Keratinocyte (primary cell): ENCODE measurements around the gene CSRNP2.
"Not testable (repeated sequence)": the region's sequence is repeated elsewhere in the genome, so short reads cannot be mapped to it uniquely, and the experiment has no call there.

Source experiments
- CTCF ChIP-seq, 3 experiments: IDR thresholded peaks in 1 of 3; conservative IDR thresholded peaks in 1 of 3; optimal IDR thresholded peaks in 1 of 3; 2 replicates in 2 of 3; 3 replicates in 1 of 3; pipeline versions ENCODE3 to v1.5.1; 2011; ENCODE audit warnings: low read length in 3 of 3, mild to moderate bottlenecking in 3 of 3, moderate library complexity in 2 of 3, control low read depth in 1 of 3, inconsistent platforms in 1 of 3; ENCODE audit not compliant: insufficient read depth in 2 of 3; ENCODE audit errors: extremely low read depth in 1 of 3
- EZH2 ChIP-seq: IDR thresholded peaks from one replicate; pipeline ENCODE4 v1.6.1; 2012; ENCODE audit warnings: inconsistent platforms, mild to moderate bottlenecking, low read length, moderate library complexity

GRCh38 chr12:51078346-51078745 is 5.0 kb downstream of the CSRNP2 start:
- TF ChIP-seq CTCF (optimal IDR thresholded peaks at IDR 0.05 in 1 of 3, IDR thresholded peaks at IDR 0.05 in 1 of 3, conservative IDR thresholded peaks at IDR 0.05 in 1 of 3; ENCODE audit: extremely low read depth in 1 of 3, insufficient read depth in 2 of 3, low read length in 3 of 3); EZH2: not testable (repeated sequence)
